NCI-H82 treated with DMSO at 0.1 percent for 48 hours (cell line): ENCODE data around the gene C22orf23.

Source experiments
- DNase-seq: peaks from one replicate; lab custom pipeline; 2025; ENCODE audit not compliant: unreplicated experiment; lab: John Stamatoyannopoulos, UW

Gene C22orf23

DNA sequence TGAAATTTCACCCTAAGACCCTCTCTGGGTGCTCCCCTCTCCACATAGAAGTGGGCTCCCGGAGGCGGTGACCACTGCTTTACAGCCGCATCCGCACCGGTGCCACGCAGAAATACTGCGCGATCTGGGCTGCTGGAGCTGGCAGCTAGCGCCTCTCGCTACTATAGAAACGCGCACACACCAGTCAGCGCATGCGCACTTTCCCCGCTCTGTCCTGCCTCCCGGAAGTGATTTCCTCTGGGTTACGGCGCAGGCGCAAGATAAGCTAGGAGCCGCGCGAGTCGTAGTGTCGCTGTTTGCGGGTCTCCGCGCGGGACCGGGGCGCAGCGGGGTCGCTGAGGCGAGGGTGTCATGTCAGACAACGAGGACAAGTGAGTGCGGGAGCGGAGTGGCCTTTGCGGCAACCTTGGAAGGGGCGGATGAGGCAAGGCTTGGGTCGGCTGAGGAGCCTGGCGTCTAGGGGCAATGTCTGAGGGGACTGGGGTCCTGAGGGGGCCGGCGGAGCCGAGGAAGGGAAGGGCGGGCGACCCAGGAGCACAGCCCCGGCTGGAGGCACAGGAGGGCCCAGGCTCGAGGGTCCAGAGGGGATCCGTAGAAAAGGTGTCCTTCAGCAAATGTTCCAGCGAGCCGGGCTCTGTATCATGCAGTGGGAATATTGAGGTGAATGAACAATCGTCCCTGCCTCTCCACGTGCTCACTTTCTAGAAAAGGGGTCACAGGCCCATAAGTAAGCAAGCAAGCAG lies at the start of gene C22orf23, which contains the start of gene POLR2F:
Gene C22orf23 (minus strand): TSS at position 165 of the 743 bp plus-strand sequence. CDS start 452 bp downstream, outside the sequence.
Gene POLR2F (plus strand): TSS at position 263 of the 743 bp plus-strand sequence. CDS start 89 bp downstream, at position 352.
- peak; percentile 89 for DNase-seq

GRCh38 chr22:37999640-38000272 lies 46.4 kb upstream of the C22orf23 start:
- no peak for DNase-seq

GRCh38 chr22:37999236-37999635 lies 45.8 kb upstream of the C22orf23 start:
- no peak for DNase-seq

GRCh38 chr22:37998543-37998942 lies 45.1 kb upstream of the C22orf23 start:
- no peak for DNase-seq

DNA sequence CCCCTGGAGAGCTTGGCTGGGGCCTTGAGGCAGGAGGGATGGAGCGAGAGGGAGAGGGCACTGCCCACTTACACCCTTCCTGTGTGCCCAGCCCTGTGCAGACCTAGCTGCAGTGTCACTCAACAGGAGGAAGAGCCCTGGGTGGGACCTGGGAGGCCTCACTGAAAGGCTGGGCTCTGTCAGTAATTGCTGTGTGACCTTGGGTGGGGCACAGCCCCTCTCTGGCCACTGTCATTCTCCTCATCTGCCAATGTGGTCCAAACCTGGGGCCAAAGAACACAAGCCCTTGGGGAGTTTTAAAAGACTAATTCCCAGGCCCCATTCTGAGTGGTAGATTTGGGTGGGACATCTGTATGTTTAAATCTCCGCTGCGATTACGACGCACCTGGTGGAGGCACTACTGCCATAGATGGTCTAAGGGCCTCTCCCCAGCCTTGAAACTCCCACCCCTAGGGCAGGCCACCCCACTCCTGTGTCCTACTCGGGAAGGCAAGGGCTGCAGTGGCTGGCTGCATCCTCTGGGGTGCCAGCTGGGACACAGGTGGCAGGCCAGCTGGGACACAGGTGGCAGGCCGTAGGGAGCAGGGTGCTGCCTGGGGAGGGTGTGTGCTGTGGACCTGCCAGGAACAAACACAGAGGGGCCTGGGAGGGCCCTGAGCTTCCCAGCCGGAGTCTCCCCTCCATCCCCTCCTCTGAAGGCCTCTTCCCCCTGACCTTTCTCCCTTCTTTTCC lies 43.3 kb upstream of the C22orf23 start:
- DNase-seq = no peak

GRCh38 chr22:37996079-37996478 lies 42.7 kb upstream of the C22orf23 start:
- DNase-seq = no peak

- DNase-seq = no peak
Measured at GRCh38 chr22:37995460-37995859, 42.1 kb upstream of the C22orf23 start.

- DNase-seq = no peak
Measured at GRCh38 chr22:37994982-37995381, 41.6 kb upstream of the C22orf23 start.

- no peak for DNase-seq
Measured at GRCh38 chr22:37994049-37994448, 40.6 kb upstream of the C22orf23 start.

- no peak for DNase-seq
Measured at GRCh38 chr22:37991731-37992442, 38.5 kb upstream of the C22orf23 start.

- DNase-seq = no peak
Measured at GRCh38 chr22:37990862-37991261, 37.5 kb upstream of the C22orf23 start.

DNA sequence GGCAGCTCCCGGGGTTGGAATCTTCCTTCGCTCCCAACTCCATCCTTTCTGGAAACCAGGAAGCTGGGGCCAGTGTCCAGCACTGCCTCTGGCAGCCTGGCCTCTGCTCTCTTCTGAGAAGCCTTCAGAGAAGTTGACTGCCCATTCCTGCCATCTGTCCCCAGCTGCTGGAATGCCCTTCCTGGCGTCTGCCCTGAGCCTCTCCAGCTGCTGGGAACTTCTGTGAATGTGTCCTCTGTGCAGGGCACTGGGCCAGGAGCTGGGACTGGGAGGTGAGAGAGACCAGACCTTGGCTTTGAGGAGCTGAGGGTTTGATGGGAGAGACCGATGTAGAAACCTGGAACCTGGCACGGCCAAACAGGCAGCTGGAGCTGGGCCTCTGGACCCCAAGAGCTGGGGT lies 36.9 kb upstream of the C22orf23 start:
- DNase-seq = no peak

DNA sequence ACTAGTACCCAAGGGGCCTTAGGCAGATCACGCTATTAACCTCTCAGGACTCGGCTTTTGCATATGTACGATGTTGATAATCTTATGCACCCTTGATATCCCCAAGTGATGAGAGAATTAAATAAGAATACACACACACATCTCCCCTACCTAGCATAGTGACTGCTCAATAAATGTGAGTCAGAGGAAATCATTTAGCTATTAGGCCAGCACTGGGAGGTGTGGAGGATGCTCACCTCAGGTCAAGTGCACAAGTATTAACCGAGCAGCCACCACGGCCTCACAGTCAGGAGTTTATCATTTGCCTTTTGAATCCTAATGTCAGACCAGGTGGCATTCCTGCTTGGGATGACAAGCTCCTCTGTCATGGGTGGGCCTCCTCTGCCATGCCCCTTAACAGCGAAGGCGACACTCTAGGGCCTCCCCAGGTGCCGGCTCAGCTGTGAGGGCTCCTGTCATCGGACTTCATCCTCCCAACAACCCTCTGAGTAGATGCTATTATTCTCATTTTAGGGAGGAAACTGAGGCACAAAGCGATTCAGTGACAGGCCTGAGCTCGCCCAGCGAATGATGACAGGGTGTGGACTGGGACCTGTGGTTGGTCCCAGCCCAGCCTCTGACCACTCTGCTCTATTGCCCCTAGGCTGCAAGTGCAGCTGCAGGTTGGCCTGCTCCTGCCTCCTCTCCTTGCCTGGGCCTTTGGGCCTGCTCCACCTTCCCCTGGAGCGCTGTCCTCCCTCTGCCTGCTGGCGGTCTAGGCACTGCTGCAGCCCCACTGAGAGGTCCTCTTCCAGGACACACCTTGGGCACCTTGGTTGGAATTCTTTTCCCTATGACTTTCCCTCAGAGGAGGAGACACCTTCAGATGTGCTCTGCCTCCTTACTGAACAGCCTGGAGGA lies 36.0 kb upstream of the C22orf23 start:
- DNase-seq = no peak

DNA sequence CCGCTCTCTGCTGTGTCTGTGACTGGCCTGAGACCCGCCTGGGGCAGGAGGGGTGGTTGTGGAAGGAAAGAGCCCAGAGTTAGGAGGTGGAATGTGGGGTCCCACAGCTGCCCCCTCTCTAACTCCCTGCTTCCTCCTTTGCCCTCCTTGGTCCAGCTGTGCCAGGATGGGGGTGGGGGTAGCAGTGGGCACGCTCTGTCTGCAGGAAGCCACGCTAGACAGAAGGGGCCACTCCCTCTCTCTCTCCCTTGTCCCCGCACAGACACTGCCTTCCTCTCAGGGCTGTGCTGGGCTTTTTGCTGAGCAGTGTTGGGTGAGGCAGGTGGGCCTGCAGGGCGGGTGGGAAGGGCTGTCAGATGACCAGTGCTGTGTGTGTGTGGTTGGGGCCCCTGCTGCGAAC lies 33.0 kb upstream of the C22orf23 start:
- DNase-seq = no peak

DNA sequence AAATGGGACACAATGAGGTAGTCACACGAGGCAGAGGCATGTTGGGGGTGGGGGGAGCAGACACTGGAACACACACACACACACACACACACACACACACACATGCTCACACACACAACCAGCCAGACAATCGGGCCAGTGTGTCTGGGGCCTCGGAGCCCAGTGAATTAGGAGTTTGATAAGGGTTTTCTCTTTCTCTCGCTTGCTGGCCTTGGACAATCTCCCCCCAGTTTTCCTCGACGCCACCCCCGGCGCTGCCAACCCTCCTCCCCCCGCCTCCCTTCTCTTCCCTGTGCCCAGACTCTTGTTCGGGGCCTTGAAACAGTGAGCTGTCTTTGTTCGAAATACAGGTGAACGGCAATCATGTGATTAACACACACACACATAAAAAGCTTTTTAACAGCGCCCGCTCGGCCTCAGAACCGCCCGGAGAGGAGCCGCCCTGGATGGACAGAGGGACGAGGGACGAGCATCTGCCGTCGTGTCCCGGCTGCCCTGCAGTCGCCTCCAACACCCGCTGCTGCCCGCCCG lies 32.4 kb upstream of the C22orf23 start:
- no peak for DNase-seq

DNA sequence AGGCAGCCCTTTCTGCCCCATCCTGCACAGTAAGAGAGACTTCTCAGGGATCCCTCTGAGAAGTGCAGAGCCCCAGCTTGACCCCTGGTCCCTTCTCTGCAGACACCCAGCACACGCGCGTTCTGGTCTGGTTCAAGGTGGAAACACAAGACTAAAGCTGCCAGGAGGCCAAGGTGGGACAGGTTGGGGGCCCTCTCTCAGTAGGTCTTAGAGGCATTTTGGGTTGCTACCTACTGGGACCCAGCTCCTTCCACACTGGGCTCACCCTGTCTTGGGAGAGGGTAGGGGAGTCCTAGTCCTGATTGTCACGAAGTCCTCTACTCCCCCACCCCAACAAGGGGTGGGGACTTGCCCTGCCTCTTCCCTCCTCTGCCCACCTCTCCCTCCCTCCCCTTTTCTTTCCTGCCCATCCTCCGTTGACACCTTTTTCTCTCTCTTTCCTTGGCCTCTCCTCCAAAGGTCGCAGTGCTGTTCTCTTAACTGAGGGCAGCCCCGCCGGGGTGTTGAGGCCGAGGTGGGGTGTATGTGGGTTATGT lies 31.7 kb upstream of the C22orf23 start:
- no peak for DNase-seq

DNA sequence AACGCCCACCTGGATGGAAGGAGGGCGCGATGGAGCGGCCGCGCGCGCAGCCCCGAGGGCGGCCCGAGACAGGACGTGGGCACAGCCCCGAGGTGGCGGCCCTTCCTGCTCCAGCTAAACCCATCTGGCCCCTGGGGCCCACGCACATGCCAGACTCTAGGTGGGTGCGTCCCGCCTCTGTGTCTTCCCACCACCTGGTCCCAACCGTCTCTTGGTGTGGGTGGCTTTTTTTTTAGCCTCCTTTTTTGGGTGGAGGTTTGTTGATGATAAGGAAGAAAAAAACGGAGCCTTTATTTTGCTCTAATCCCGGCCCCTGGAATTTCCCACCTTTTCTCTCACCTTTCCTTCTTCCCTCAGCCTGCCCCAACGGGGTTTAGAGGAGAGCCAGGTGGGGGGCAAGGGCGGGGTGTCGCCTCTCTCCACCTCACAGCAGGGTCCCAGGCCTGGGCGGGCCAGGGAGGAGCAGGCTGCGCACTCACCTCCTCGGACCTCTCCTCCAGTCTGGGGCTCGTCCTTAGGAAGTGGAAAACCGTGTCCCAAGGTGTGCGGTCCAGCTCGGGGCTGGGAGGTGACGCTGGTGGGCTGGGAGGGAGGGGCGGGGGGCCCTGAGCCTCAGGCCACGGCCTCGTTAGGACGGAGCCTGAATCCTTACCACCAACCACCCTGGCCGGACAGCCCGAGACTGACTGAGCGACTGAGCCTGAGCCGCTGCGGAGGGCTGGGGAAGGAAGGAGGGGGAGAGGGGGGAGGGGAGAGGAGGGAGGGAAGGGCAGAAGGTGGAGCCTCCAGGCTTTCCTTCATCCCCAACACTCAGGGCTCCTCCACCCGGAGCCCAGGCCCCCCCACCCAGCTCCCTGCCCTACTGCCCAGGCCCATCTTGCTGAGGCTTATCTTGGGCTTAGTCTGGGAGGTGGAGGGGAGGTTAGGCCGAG lies 30.7 kb upstream of the C22orf23 start, which contains the start of gene SOX10:
Gene SOX10 (minus strand): TSS at position 696 of the 932 bp plus-strand sequence. CDS start 771 bp downstream, outside the sequence.
- DNase-seq = no peak
